GM12878 (cell line): ENCODE measurements around the gene OR13C3. TPM values are rescaled to one million over a fixed set of nuclear protein-coding genes. Genes with fewer than 3 reads are reported as not detected.

ENCODE experiments used
- ATAC-seq: fragments of 200-7000 bp; cut with Tn5 transposase; 3 replicates; pipeline ENCODE4 v1.9.1; 2020; ENCODE audit warnings: mild to moderate bottlenecking, moderate library complexity
- BruUV-seq: library from RNA; stranded (reverse); fragments of 400-500 nt; replicated peaks from 2 replicates; lab custom pipeline; 2021; lab: Mats Ljungman, UMichigan
- CTCF ChIA-PET: fragments of 300-600 bp; sonication (Branson Sonifier 250); formaldehyde crosslinking; extraction: SDS; loops from one replicate; lab custom pipeline; 2021; ENCODE audit warnings: inconsistent platforms; lab: Yijun Ruan, JAX
- POLR2A ChIA-PET: fragments of 350-600 bp; formaldehyde crosslinking; extraction: SDS; loops from one replicate; lab custom pipeline; 2021; ENCODE audit warnings: inconsistent platforms; lab: Charles Lee
- RAD21 ChIA-PET: fragments of 300-600 bp; sonication (Branson Sonifier 250); formaldehyde crosslinking; loops from one replicate; lab custom pipeline; 2023; ENCODE audit warnings: antibody characterized with exemption; ENCODE audit not compliant: unreplicated experiment; lab: Charles Lee
- SMC1A ChIA-PET: fragments of 300-600 bp; sonication (Branson Sonifier 250); formaldehyde crosslinking; loops from one replicate; lab custom pipeline; 2023; ENCODE audit not compliant: unreplicated experiment, uncharacterized antibody; lab: Charles Lee
- DNase-seq: peaks from one replicate; pipeline ENCODE4 v3.0.0-alpha.2; 2011; ENCODE audit warnings: low read depth, low spot score
- FAIRE-seq: peaks from 3 replicates; lab custom pipeline; 2011; peaks lifted over from hg19 to GRCh38; lab: Jason Lieb, UNC
- H2AFZ ChIP-seq: 2 replicates; pipeline ENCODE4 v1.6.0; 2011; ENCODE audit warnings: low read depth, low read length, control low read depth; ENCODE audit not compliant: control insufficient read depth
- H3K27ac ChIP-seq: 2 replicates; pipeline ENCODE4 v1.5.1; 2011; ENCODE audit warnings: control low read depth; ENCODE audit not compliant: control insufficient read depth, insufficient read depth
- H3K27me3 ChIP-seq, 2 experiments: replicated peaks in 1 of 2; 2 replicates each; pipeline versions ENCODE4 v1.6.0 to v1.6.1; 2011; ENCODE audit warnings: low read length in 1 of 2; ENCODE audit not compliant: control insufficient read depth in 2 of 2, insufficient read depth in 2 of 2
- H3K36me3 ChIP-seq, 2 experiments: 2 replicates each; pipeline ENCODE4 v1.5.1; 2011; ENCODE audit warnings: low read length in 1 of 2; ENCODE audit not compliant: control insufficient read depth in 2 of 2, insufficient read depth in 2 of 2
- H3K4me1 ChIP-seq: 2 replicates; pipeline ENCODE4 v1.6.1; 2011; ENCODE audit warnings: mild to moderate bottlenecking, low read length, moderate library complexity, mixed read lengths; ENCODE audit not compliant: control insufficient read depth, insufficient read depth
- H3K4me2 ChIP-seq: 2 replicates; pipeline ENCODE4 v1.6.0; 2011; ENCODE audit warnings: control low read depth; ENCODE audit not compliant: control insufficient read depth, insufficient read depth
- H3K4me3 ChIP-seq: fragments of 200-600 bp; sonication (generic); 2 replicates; pipeline ENCODE4 v1.5.1; 2016
- H3K79me2 ChIP-seq: 2 replicates; pipeline ENCODE4 v1.6.0; 2011; ENCODE audit warnings: low read length; ENCODE audit not compliant: control insufficient read depth, insufficient read depth
- H3K9ac ChIP-seq: 2 replicates; pipeline ENCODE4 v1.8.0; 2011; ENCODE audit warnings: low read length, control low read depth, mixed read lengths; ENCODE audit not compliant: control insufficient read depth, insufficient read depth
- H3K9me3 ChIP-seq: replicated peaks from 3 replicates; pipeline ENCODE4 v1.5.1; 2011; ENCODE audit warnings: mild to moderate bottlenecking, low read length; ENCODE audit not compliant: control insufficient read depth, insufficient read depth
- H4K20me1 ChIP-seq: 2 replicates; pipeline ENCODE4 v1.6.0; 2011; ENCODE audit not compliant: control insufficient read depth, insufficient read depth
- HDAC6 ChIP-seq: fragments of 200-600 bp; sonication (generic); IDR thresholded peaks from one replicate; pipeline ENCODE4 v1.8.0; 2017; ENCODE audit warnings: antibody characterized with exemption; ENCODE audit not compliant: unreplicated experiment
- HDGF ChIP-seq: fragments of 450-650 bp; IDR thresholded peaks from 2 replicates; pipeline ENCODE4 v1.6.1; 2016; ENCODE audit warnings: antibody characterized with exemption
- MEF2A ChIP-seq: IDR thresholded peaks from 2 replicates; pipeline ENCODE4 v1.6.1; 2011; ENCODE audit warnings: low read depth, mild to moderate bottlenecking, low read length, moderate library complexity; ENCODE audit not compliant: insufficient read depth
- PAX8 ChIP-seq: fragments of 450-650 bp; IDR thresholded peaks from 2 replicates; pipeline ENCODE4 v1.6.1; 2017; ENCODE audit warnings: mild to moderate bottlenecking, moderate library complexity
- RB1 ChIP-seq: fragments of 450-650 bp; formaldehyde crosslinking; IDR thresholded peaks from 2 replicates; pipeline ENCODE4 v1.6.1; 2017; ENCODE audit warnings: mild to moderate bottlenecking, borderline replicate concordance
- RUNX3 ChIP-seq: IDR thresholded peaks from 2 replicates; pipeline ENCODE4 v1.6.1; 2012; ENCODE audit warnings: low read length, inconsistent platforms
- STAT1 ChIP-seq: fragments of 450-650 bp; conservative IDR thresholded peaks from 2 replicates; pipeline ENCODE4 v1.6.1; 2014; ENCODE audit warnings: antibody characterized with exemption, mild to moderate bottlenecking
- TARDBP ChIP-seq: IDR thresholded peaks from 2 replicates; pipeline ENCODE4 v1.6.1; 2016; ENCODE audit warnings: borderline replicate concordance
- WGBS: methylation state at CpG from one replicate; pipeline ENCODE4 v1.1.6; 2016; ENCODE audit warnings: low lambda C conversion rate; ENCODE audit not compliant: insufficient replicate concordance, insufficient coverage; ENCODE audit errors: missing lambda C conversion rate; 5-methylcytosine and 5-hydroxymethylcytosine counted together
- in situ Hi-C: fragments of 300-500 bp; cut with MboI; formaldehyde crosslinking; loops from 9 replicates; pipeline ENCODE4 v1.14.3; 2018; ENCODE audit warnings: mixed read lengths
- intact Hi-C: fragments of 100-400 bp; cut with micrococcal nuclease; formaldehyde crosslinking; loops from one replicate; pipeline ENCODE4 v1.14.2; 2022; ENCODE audit not compliant: unreplicated experiment
- polyA plus RNA-seq, 11 experiments: library from polyadenylated mRNA; depleted of rRNA in 4 of 11; unstranded in 6 of 11; stranded (reverse) in 5 of 11; fragments of >200 nt; fragmentation: Nextera tagmentation in 4 of 11; fragmentation: Illumina TruSeq in 1 of 11; extraction: Ambion mirVana in 4 of 11; extraction: Trizol in 1 of 11; gene quantifications; 1 replicate in 1 of 11; 2 replicates in 10 of 11; pipeline versions ENCODE4 v1.2.1 to v1.2.3, GENCODE V29; 2011 to 2016; ENCODE audit warnings: inconsistent platforms in 2 of 11, missing spikeins in 2 of 11, low read depth in 1 of 11
- total RNA-seq, 4 experiments: library from RNA; depleted of rRNA in 3 of 4; stranded (reverse); fragments of >200 nt in 3 of 4; fragmentation: Illumina TruSeq in 1 of 4; extraction: Trizol in 1 of 4; gene quantifications; 2 replicates each; pipeline versions ENCODE4 v1.2.1 to v1.2.3, GENCODE V29; 2013 to 2021
- TF ChIP-seq, protein P1 (sequence below): fragments of 450-650 bp; IDR thresholded peaks from 2 replicates; pipeline ENCODE4 v1.6.1; 2016; ENCODE audit warnings: mild to moderate bottlenecking

OR13C3 gene
- total and polyA plus RNA-seq, 10 of the 15 experiments (the other 5 are each of a cell fraction or from before 2014, with no cell fraction given), result 0.87 TPM; not detected in 9

- H3K4me2 ChIP-seq, result 0 out of 2 replicates have a peak overlapping the region, but pooled peaks have one; percentile 9
- in situ Hi-C loops, result no loop called here
- ATAC-seq (peak; percentile 62), DNase-seq (no peak), FAIRE-seq (no peak)
- H3K36me3 ChIP-seq, result no peaks in the 10 kb centered on the region
- no TSS peak for BruUV-seq
- H3K4me3 ChIP-seq, result no peak overlapping the region
- H3K27ac ChIP-seq, result no peak overlapping the region
- H3K4me1 ChIP-seq, result no peaks in the 10 kb centered on the region
- TF ChIP-seq HDAC6 (no peak), TARDBP (no peak), STAT1 (no peak), MEF2A (no peak), RB1 (no peak), PAX8 (no peak), HDGF (no peak), RUNX3 (no peak)
- TF ChIP-seq, protein P1, sequence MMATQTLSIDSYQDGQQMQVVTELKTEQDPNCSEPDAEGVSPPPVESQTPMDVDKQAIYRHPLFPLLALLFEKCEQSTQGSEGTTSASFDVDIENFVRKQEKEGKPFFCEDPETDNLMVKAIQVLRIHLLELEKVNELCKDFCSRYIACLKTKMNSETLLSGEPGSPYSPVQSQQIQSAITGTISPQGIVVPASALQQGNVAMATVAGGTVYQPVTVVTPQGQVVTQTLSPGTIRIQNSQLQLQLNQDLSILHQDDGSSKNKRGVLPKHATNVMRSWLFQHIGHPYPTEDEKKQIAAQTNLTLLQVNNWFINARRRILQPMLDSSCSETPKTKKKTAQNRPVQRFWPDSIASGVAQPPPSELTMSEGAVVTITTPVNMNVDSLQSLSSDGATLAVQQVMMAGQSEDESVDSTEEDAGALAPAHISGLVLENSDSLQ, result no peak
- no peaks in the 10 kb centered on the region for H4K20me1 ChIP-seq
- RAD21 ChIA-PET, result interaction anchor here (0.6 to 0.8 kb wide), 2 partner anchors 53 to 61 kb away, joined by 3 read pairs; partner anchors contain the start of gene OR13C2
- H2AFZ ChIP-seq, result no peak overlapping the region
- WGBS, result 32% methylated on average over 4 of the region's 4 CpGs
- H3K9me3 ChIP-seq, result no peaks in the 10 kb centered on the region
- H3K79me2 ChIP-seq, result no peaks in the 10 kb centered on the region
- intact Hi-C loops, result no loop called here
- CTCF ChIA-PET, result interaction anchor here (0.6 kb wide), 1 partner anchor 48 kb away, joined by 3 read pairs; no protein-coding TSS in a partner anchor
- SMC1A ChIA-PET, result interaction anchor here (0.6 to 1.9 kb wide), 8 partner anchors 9 to 50 kb away, joined by 3 to 6 read pairs (median 4); no protein-coding TSS in a partner anchor
- H3K27me3 ChIP-seq, result no peaks in the 10 kb centered on the region
- POLR2A ChIA-PET, result no interaction called here
- H3K9ac ChIP-seq, result no peak overlapping the region
Measured at GRCh38 chr9:104544644-104545043, 8.0 kb upstream of the OR13C3 start.
